Right hindlimb (tissue), 1 donor: Measurements from ENCODE around the gene OPHN1.
"Not testable (repeated sequence)": the region's sequence is repeated elsewhere in the genome, so short reads cannot be mapped to it uniquely, and the experiment has no call there.

Experiments
- DNase-seq: peaks from one replicate; pipeline ENCODE4 v3.0.0-alpha.2; 2018

OPHN1 gene

DNA sequence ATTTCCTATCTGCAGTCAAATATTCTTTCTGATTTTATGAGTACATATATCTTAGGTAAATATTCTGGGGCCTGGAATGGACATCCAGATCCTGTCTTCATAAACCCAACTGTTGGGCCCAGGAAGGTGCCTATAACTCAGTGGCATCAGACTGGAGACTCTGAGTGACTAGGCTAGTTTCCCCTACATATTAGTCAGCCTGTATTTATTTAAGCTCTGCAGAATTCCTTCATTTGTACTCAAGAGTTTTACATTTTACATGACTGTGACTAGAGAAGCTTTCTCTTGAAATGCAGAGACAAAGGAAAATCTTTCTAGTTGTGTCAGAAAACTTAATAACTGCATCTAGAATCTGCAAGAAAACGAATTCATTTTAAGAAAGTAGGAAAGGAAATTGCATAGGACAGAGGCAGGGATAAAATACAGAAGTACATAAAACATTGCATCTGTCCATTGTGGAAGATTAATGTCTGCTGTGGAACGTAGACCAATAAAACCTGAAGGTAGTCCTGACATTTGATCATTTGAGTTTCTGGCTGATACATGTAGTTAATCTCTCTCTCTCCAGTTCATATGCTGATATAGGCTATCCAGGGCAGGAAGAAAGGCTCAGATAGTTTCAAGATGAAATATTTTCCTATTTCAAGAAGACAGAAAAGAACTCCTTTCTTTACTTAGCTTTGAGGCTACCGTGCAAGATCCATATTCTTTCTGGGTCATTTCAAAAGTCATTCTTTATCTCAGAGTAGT is 78.2 kb downstream of the OPHN1 start:
- no peak for DNase-seq

DNA sequence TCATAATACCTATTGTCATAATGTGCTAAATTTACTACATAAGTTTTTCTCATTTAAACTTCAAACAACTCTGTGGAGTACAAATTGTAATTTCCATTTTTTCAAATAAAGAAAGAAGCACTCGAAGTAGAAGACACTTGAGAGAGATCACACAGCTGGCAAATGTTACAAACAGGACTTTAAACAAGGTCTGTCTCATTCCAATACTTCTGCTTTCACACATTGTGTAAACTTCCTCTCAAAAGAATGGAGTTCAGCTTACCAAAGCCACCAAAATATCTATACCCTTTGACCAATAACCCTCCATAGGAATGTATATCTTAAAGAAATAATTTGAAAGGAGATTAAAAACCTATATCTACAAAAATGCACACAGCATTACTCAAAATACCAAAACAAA is 88.3 kb downstream of the OPHN1 start:
- no peak for DNase-seq

- DNase-seq, result no peak
Observed at GRCh38 chrX:68343551-68343950, 89.7 kb downstream of the OPHN1 start.

DNA sequence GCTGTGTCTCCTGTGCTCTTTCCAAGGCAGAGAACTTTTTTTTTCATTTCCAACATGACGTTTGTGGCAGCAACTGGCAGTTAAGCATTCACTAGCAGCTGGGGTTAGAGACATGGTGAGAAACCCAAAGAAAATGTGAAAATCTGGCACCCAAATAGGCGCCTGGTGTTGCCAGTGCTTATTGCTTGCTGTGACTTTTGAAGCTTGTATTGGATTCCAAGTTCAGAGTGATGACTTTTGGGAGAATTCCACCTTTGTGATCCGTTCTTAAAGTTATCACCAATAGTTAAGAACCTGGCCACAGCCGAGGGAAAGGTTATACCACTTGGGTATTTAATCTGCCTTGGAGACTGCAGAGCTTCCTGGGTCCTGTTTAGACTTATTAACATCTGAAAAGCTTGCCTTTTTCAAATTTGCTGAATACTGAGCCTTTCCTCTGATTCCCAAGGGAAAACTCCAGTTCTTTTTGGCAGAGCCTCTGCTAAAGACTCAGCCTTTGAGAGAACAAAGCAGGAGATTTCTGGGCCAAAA is 101.0 kb downstream of the OPHN1 start:
- peak; percentile 33 for DNase-seq

- DNase-seq, result not testable (repeated sequence)
Observed at GRCh38 chrX:68326841-68327240, 106.5 kb downstream of the OPHN1 start.

GRCh38 chrX:68307769-68308168 is 125.5 kb downstream of the OPHN1 start:
- no peak for DNase-seq

- no peak for DNase-seq
Observed at GRCh38 chrX:68304602-68305001, 128.7 kb downstream of the OPHN1 start.

DNA sequence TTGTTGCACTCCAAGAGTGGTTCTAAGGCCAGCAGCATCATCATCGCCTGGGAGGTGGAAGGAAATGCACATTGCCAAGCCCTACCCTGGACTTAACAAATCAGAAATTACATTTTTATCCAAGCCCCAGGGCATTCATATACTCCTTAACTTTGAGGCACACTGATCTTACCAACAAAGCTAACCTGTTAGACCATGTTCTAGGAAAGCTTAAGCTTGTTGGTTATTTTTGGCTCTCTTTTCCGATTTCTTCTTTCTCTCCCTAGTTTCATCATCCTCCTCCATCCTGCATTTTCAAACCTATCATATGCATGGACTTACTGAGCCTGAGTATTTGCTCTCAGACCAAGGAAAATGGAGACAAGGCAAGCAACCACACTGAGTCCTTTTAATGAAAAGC is 133.4 kb downstream of the OPHN1 start:
- DNase-seq, result no peak

GRCh38 chrX:68292471-68292870 is 140.8 kb downstream of the OPHN1 start:
- no peak for DNase-seq

GRCh38 chrX:68288127-68288526 is 145.2 kb downstream of the OPHN1 start:
- no peak for DNase-seq

DNA sequence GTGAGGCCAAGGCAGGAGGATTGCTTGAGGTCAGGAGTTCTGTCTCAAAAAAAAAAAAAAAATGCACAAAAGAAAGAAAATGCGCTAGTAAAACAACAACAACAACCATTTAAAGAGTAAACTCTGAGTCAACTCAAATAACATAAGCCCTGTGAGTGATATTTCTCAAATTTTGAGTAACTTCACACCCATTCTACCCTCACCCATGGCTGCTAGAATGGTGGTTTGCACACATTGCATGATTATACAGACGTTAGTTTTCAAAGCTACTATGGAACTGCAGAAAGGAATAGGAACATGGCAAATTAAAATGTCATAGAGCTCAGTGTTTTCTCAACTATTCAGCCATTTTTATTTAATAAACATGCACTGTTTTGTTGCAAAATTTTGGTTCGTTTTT is 145.9 kb downstream of the OPHN1 start:
- DNase-seq, result no peak

GRCh38 chrX:68286980-68287379 is 146.3 kb downstream of the OPHN1 start:
- no peak for DNase-seq

DNA sequence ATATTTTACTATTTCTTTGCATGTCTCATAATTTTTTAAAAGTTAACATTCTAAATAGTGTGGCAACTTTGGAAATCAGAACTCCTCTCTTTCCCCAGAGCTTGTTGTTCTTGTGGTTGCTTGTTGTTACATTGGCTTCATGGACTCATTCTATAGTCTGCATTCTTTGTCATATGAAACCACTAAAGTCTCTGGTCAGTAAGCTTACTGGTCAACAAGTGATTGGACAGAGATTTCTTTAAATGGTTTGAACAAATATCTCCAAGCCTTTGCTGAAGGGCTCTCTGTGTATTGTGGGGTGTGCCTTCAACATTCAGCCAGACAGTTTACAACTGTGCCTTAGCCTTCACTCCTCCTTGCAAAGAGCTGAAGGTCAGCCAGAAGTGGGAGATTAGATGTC is 147.2 kb downstream of the OPHN1 start:
- DNase-seq, result no peak

- no peak for DNase-seq
Observed at GRCh38 chrX:68284281-68284904, 148.9 kb downstream of the OPHN1 start.

GRCh38 chrX:68273887-68274286 is 159.4 kb downstream of the OPHN1 start:
- no peak for DNase-seq

DNA sequence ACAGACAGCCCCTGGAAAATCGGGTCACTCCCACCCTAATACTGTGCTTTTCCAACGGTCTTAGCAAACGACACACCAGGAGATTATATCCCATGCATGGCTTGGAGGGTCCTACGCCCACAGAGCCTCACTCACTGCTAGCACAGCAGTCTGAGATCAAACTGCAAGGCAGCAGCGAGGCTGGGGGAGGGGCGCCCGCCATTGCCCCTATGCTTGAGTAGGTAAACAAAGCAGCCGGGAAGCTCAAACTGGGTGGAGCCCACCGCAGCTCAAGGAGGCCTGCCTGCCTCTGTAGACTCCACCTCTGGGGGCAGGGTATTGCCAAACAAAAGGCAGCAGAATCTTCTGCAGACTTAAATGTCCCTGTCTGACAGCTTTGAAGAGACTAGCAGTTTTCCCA is 168.5 kb downstream of the OPHN1 start:
- DNase-seq, result not testable (repeated sequence)

DNA sequence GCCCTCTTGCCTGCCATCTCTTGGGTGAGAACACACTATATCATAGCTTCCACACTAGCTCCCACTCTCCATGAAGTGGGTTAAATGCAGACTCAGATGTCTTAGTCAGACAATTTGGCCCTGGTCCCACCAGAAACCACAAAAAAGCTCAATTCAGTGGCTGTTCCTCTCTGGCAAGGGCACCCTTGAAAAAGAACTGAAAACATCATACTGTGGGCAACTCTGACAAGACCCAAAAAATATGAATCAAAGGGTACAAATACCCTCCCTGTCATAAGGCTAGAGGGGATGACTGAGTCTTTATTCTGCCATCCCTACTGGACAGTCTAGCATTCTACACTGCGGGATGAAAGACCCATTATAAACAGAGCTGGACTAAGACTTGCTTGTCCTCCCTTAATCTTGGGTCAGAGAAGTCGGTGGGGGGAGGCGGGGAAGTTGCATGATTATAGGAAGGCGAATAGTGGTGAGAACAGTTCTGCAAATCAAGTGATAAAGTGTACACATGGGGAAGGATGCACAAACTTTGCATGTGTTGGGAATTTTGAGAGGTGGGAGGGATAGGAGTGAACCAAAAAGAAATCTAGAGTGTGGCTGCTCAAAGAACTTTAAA is 172.1 kb downstream of the OPHN1 start:
- DNase-seq, result peak; percentile 17

DNA sequence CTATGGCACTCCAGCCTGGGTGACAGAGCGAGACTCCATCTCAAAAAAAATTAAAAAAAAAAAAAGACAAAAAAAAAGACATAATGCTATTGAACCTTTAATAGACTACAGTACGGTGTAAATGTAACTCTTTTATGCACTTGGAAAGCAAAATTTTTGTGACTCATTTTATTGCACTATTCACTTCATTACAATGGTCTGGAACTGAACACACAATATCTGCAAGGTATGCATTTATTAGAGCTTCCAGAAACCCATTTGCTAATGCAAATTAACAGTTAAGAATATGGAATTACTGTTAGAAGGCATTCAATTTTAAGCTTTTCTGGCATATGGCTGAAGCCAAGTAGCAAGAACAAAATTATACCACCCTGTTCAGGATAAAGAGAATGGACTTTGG is 176.3 kb downstream of the OPHN1 start:
- DNase-seq, result no peak

DNA sequence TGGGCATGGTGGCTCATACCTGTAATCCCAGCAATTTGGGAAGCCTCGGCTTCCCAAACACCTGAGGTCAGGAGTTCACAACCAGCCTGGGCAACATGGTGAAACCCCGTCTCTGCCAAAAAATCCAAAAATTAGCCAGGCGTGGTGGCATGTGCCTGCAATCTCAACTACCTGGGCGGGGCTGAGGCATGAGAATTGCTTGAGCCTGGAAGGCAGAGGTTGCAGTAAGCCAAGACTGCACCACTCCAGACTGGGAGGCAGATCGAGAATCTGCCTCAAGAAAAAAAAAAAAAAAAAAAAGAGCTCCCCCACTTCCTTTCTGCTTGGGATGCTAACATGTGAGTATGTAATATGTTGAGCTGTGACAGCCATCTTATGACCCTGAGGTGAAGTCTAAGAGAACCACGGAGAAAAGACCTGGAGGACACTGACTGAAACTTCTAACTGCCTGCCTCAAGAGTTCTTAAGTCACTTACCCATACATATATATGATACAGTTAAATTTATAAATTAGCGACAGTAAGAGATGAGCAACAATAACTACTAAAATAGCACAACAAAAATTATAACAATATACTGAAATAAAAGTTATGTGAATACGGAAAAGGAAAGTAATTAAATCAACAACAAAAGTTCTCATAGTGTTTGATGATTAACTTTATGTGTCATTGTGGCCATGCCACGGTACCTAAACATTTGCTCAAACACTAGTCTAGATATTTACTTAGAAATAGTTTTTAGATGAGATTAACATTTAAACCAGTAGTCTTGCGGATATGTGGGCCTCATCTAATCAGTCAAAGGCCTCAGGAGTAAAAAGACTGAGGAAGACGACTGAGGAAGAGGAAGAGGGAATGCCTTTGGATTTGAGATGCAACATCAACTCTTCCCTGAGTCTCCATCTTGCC is 178.3 kb downstream of the OPHN1 start:
- DNase-seq, result no peak

DNA sequence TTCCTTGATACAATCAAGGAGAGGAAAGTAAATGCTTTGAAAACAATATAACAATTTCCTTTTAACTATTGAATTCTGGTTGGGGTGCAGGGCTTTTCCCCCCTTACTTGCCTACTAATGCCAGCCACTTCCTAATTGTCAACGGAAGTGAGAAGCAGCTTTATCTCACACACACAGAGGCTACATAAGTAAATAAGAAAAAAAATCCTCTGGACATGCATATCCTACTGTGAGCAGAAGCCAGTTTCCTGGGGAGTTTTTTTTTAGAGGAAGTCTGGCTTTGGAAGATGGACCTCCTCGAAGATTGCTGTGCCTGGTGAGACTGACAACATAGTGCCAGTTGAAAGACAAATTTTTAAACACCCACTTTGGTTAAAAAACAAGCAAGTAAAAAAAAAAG is 180.6 kb downstream of the OPHN1 start:
- DNase-seq, result no peak

DNA sequence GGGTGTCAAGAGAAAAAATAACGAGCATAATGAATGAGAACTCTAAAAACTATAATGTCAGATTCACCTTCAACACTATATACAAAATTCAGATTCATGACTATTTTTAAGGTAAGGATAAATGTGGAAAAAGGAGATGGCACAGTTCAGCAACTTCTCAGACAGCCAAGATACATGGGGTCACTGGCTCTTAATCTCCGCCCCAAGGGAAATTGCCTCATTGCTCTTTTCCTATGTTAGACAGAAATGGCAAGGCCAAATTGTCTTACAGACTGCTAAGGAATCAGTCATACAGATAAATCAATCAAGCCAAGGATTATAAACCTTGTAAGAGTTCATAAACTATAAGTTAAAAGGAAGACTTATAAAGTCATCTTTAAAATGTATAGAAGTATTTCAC is 183.4 kb downstream of the OPHN1 start:
- peak; percentile 16 for DNase-seq

DNA sequence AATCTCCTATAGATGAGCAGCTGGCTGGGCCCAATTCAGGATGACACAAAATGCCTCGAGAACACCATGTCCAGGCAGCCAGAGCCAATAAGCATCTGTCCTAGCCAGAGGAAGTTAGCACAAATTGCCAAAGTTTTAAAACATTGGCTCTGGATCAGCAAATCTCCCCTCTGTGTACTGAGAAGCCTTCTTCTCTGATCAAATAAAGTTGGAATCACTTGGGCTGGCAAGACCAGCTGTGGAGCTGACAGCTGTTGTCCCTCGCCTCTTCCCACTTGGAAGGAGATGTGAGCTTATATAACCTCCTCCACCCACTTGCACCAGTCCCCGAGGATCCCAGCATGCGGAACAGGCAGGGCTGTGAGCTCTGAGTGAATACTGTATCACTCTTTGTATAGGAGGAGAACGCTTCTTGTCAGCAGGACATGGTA is 183.9 kb downstream of the OPHN1 start:
- DNase-seq, result peak; percentile 76

GRCh38 chrX:68238568-68238967 is 194.7 kb downstream of the OPHN1 start:
- DNase-seq, result no peak
